ENCODE results near the gene DUS4L.

DNA sequence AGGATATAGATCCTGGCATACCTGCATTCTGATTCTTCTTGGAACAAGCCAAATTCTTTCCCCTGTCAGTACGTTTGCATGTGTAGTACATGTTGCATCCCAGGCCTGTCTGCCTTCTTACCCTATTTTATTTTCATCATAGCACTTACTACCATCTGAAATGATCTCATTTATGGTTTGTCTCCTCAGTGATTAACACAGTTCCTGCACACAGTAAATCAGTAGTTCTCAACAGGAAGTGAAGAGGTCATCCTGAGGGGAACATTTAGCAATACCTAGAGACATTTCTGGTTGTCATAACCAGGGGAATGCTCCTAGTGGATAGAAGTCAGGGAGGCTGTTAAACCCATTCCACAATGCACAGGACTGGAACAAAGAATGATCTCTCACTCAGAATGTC, 58.7 kb downstream of the DUS4L start:
- TF ChIP-seq YY1 (IDR thresholded peaks at IDR 0.05; ENCODE audit: insufficient read depth, insufficient read length), result no peak
- no peak for TF ChIP-seq ZNF274 (IDR thresholded peaks at IDR 0.05; ENCODE audit: low read depth, low read length)
- no peak for TF ChIP-seq SUZ12 (IDR thresholded peaks at IDR 0.05; ENCODE audit: extremely low read depth, insufficient read depth, insufficient read length)

Measured in NT2/D1 (cell line).